Caco-2 (cell line): ENCODE data around the gene TFIP11. TPM values are rescaled to one million over a fixed set of nuclear protein-coding genes. Genes with fewer than 3 reads are reported as not detected.

ENCODE experiments used
- BruUV-seq: library from RNA; stranded (reverse); fragments of 400-500 nt; replicated peaks from 2 replicates; lab custom pipeline; 2021; lab: Mats Ljungman, UMichigan
- CTCF ChIA-PET: fragments of 300-600 bp; sonication (Branson Sonifier 250); formaldehyde crosslinking; loops from one replicate; lab custom pipeline; 2022; ENCODE audit warnings: antibody characterized with exemption; lab: Charles Lee
- POLR2A ChIA-PET: fragments of 300-600 bp; sonication (Branson Sonifier 250); formaldehyde crosslinking; loops from one replicate; lab custom pipeline; 2022; ENCODE audit warnings: antibody characterized with exemption; lab: Charles Lee
- DNase-seq, 2 experiments: peaks; one replicate each; pipeline versions ENCODE4 v3.0.0 to v3.0.0-alpha.2; 2020 to 2022
- H3K27me3 ChIP-seq: replicated peaks from 2 replicates; pipeline ENCODE4 v1.6.0; 2011; ENCODE audit warnings: low read length; ENCODE audit not compliant: control insufficient read depth, insufficient read depth
- H3K36me3 ChIP-seq: 2 replicates; pipeline ENCODE4 v1.5.1; 2011; ENCODE audit warnings: low read length; ENCODE audit not compliant: control insufficient read depth, insufficient read depth
- H3K4me1 ChIP-seq: fragments of 250-450 bp; sonication (Bioruptor Pico); 2 replicates; pipeline ENCODE4 v1.5.1; 2020; ENCODE audit warnings: mild to moderate bottlenecking
- H3K4me3 ChIP-seq: 2 replicates; pipeline ENCODE4 v1.5.1; 2011; ENCODE audit warnings: low read depth, mild to moderate bottlenecking, control low read depth, low read length
- H3K9me3 ChIP-seq: fragments of 250-450 bp; sonication (Bioruptor Pico); 2 replicates; pipeline ENCODE4 v1.5.1; 2020; ENCODE audit warnings: mild to moderate bottlenecking, moderate library complexity
- H3K27ac Mint-ChIP-seq: one replicate; pipeline ENCODE4 v1.8.0; 2022; ENCODE audit warnings: mixed read lengths; ENCODE audit not compliant: unreplicated experiment
- H3K27me3 Mint-ChIP-seq: one replicate; pipeline ENCODE4 v1.8.0; 2022; ENCODE audit warnings: mixed read lengths; ENCODE audit not compliant: insufficient read depth, unreplicated experiment
- H3K36me3 Mint-ChIP-seq: one replicate; pipeline ENCODE4 v1.8.0; 2022; ENCODE audit warnings: mild to moderate bottlenecking, mixed read lengths; ENCODE audit not compliant: insufficient read depth, unreplicated experiment
- H3K4me1 Mint-ChIP-seq: one replicate; pipeline ENCODE4 v1.8.0; 2022; ENCODE audit warnings: low read depth, mixed read lengths; ENCODE audit not compliant: unreplicated experiment
- H3K4me3 Mint-ChIP-seq: one replicate; pipeline ENCODE4 v1.8.0; 2022; ENCODE audit warnings: mild to moderate bottlenecking, moderate library complexity, mixed read lengths; ENCODE audit not compliant: unreplicated experiment
- H3K9me3 Mint-ChIP-seq: one replicate; pipeline ENCODE4 v1.8.0; 2022; ENCODE audit warnings: mixed read lengths; ENCODE audit not compliant: unreplicated experiment
- CTCF ChIP-seq, 2 experiments: fragments of 200-600 bp in 1 of 2; IDR thresholded peaks; 1 replicate in 1 of 2; 2 replicates in 1 of 2; pipeline versions ENCODE4 v1.5.1 to v1.8.0; 2011 to 2022; ENCODE audit warnings: antibody characterized with exemption in 1 of 2, control low read depth in 1 of 2, inconsistent platforms in 1 of 2, low read depth in 1 of 2, low read length in 1 of 2, mild to moderate bottlenecking in 1 of 2, moderate library complexity in 1 of 2; ENCODE audit not compliant: insufficient read depth in 1 of 2, severe bottlenecking in 1 of 2, unreplicated experiment in 1 of 2
- intact Hi-C: fragments of 100-400 bp; cut with micrococcal nuclease; formaldehyde crosslinking; loops from one replicate; pipeline ENCODE4 v1.10.0; 2022; ENCODE audit not compliant: unreplicated experiment
- total RNA-seq: library from RNA; stranded (reverse); gene quantifications from 2 replicates; pipeline ENCODE4 v1.2.3, GENCODE V29; 2022

Gene TFIP11
- total RNA-seq, 1 experiment from 2014 or later = 27.7 TPM

GRCh38 chr22:26492220-26492619 is 20.1 kb downstream of the TFIP11 start:
- Mint-ChIP-seq H3K4me1 (no peaks in the 10 kb centered on the region), H3K4me3 (no peak overlapping the region), H3K9me3 (no peaks in the 10 kb centered on the region), H3K27ac (no peak overlapping the region), H3K27me3 (no peaks in the 10 kb centered on the region), H3K36me3 (peaks cover 88% of the 10 kb centered on the region)
- intact Hi-C loops = no loop called here
- H3K4me3 ChIP-seq = no peak overlapping the region
- no peak for DNase-seq
- H3K36me3 ChIP-seq = no peaks in the 10 kb centered on the region; the same call in 1 of the 2 replicates
- BruUV-seq = no TSS peak
- ChIA-PET POLR2A (no interaction called here), CTCF (no interaction called here)
- no peak for TF ChIP-seq CTCF (IDR thresholded peaks at IDR 0.05; ENCODE audit: insufficient read depth in 1 of 2, low read depth in 1 of 2, low read length in 1 of 2, severe bottlenecking in 1 of 2, unreplicated experiment in 1 of 2)
- H3K27me3 ChIP-seq = no peaks in the 10 kb centered on the region
- no peaks in the 10 kb centered on the region for H3K9me3 ChIP-seq
- no peaks in the 10 kb centered on the region for H3K4me1 ChIP-seq

GRCh38 chr22:26489447-26490036 is 22.7 kb downstream of the TFIP11 start:
- intact Hi-C loops = no loop called here
- H3K27me3 ChIP-seq = no peaks in the 10 kb centered on the region
- TF ChIP-seq CTCF (IDR thresholded peaks at IDR 0.05; ENCODE audit: insufficient read depth in 1 of 2, low read depth in 1 of 2, low read length in 1 of 2, severe bottlenecking in 1 of 2, unreplicated experiment in 1 of 2) = no peak
- H3K4me1 ChIP-seq = no peaks in the 10 kb centered on the region
- ChIA-PET CTCF (no interaction called here), POLR2A (no interaction called here)
- no TSS peak for BruUV-seq
- Mint-ChIP-seq H3K4me3 (no peak overlapping the region), H3K27ac (no peak overlapping the region), H3K36me3 (peaks cover 62% of the 10 kb centered on the region), H3K4me1 (no peaks in the 10 kb centered on the region), H3K9me3 (no peaks in the 10 kb centered on the region), H3K27me3 (no peaks in the 10 kb centered on the region)
- H3K36me3 ChIP-seq = no peaks in the 10 kb centered on the region
- H3K4me3 ChIP-seq = no peak overlapping the region
- no peaks in the 10 kb centered on the region for H3K9me3 ChIP-seq
- no peak for DNase-seq

- Mint-ChIP-seq H3K27ac (no peak overlapping the region), H3K4me3 (no peak overlapping the region), H3K27me3 (no peaks in the 10 kb centered on the region), H3K4me1 (peaks cover 1% of the 10 kb centered on the region), H3K36me3 (peaks cover 62% of the 10 kb centered on the region), H3K9me3 (no peaks in the 10 kb centered on the region)
- no peaks in the 10 kb centered on the region for H3K36me3 ChIP-seq
- no TSS peak for BruUV-seq
- DNase-seq = no peak
- intact Hi-C loops = no loop called here
- no peaks in the 10 kb centered on the region for H3K27me3 ChIP-seq
- H3K9me3 ChIP-seq = no peaks in the 10 kb centered on the region
- no peak overlapping the region for H3K4me3 ChIP-seq
- H3K4me1 ChIP-seq = no peaks in the 10 kb centered on the region
- ChIA-PET POLR2A (no interaction called here), CTCF (no interaction called here)
- no peak for TF ChIP-seq CTCF (IDR thresholded peaks at IDR 0.05; ENCODE audit: insufficient read depth in 1 of 2, low read depth in 1 of 2, low read length in 1 of 2, severe bottlenecking in 1 of 2, unreplicated experiment in 1 of 2)
Observed at GRCh38 chr22:26487996-26488395, 24.3 kb downstream of the TFIP11 start.
